Erythroblast (primary cell): ENCODE measurements around the gene CIT.
A peak's percentile ranks its signal among the peaks of the same experiment; 100 is the strongest.
"Not testable (repeated sequence)": the region's sequence is repeated elsewhere in the genome, so short reads cannot be mapped to it uniquely, and the experiment has no call there.

Experiments used
- DNase-seq, 2 experiments: peaks; one replicate each; lab custom pipeline; 2025; lab: John Stamatoyannopoulos, UW
- GATA1 ChIP-seq: IDR thresholded peaks from 2 replicates; pipeline ENCODE4 v1.6.1; 2011; ENCODE audit warnings: low read depth, mild to moderate bottlenecking, control low read depth, low read length, moderate library complexity
- POLR2A ChIP-seq: IDR thresholded peaks from 2 replicates; pipeline ENCODE4 v1.6.1; 2011; ENCODE audit warnings: mild to moderate bottlenecking, low read length

CIT gene

DNA sequence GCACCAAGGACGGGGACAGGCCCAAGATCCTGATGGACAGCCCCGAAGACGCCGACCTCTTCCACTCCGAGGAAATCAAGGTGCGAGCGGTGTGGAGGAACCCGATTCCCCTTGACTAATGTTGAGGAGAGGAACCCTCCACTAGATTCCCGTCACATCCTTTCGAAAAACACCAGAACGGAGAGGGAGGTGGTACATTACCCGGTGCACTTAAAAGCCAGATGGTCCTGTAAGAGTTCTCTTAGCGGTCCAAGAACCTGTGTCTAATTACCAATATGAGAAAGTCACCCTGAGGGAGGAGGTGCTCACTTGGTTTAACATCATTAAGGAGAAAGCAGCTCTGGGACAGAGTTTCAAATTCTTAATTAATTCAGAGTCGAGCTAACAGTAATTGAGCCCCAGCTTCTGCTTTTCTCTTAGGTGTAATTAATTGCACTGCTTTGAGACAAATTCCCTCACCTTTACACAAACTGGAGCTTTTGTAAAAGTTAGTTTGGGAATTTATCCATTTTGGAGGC is 208.7 kb downstream of the CIT start:
- DNase-seq, result no peak
- TF ChIP-seq GATA1 (no peak), POLR2A (no peak)

DNA sequence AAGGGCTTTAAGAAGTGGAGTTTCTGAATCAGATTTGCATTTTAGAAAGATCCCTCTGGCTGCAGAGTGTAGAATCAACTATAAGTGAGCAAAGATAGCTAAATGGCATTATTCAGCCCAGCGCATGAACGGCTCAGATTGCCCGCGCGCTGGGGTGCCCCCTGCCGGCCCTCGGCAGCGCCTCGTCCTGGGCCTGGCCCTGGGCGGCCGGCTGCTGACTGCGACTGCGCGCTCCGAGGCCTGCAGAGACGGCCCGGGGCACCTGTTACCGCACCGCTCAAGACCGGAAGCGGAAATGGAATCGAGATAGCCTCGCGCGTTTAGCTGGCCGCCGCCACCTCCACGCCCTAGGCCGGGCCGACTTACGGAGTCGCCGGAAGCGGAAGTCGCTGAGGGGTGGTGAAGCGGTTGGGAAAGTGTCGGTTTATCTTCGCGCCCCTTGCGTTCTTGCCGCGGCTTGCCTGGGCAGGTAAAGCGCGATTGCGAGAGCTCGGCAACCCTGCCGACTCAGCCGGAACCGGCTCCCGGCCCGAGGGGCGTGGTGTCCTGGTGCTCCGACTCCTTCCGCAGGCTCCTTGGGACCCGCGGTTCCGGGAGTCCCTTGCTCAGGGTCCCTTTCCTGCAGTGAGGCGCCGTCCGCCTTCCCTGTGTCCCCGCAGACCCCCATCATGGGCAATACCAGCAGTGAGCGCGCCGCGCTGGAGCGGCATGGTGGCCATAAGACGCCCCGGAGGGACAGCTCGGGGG is 209.4 kb downstream of the CIT start, which contains the start of gene PRKAB1:
Gene PRKAB1 (plus strand): TSS at position 557 of the 747 bp plus-strand sequence. CDS start 112 bp downstream, at position 669.
- peak; percentile 100 for DNase-seq
- no peak for TF ChIP-seq GATA1
- TF ChIP-seq POLR2A, result peak; percentile 97

DNA sequence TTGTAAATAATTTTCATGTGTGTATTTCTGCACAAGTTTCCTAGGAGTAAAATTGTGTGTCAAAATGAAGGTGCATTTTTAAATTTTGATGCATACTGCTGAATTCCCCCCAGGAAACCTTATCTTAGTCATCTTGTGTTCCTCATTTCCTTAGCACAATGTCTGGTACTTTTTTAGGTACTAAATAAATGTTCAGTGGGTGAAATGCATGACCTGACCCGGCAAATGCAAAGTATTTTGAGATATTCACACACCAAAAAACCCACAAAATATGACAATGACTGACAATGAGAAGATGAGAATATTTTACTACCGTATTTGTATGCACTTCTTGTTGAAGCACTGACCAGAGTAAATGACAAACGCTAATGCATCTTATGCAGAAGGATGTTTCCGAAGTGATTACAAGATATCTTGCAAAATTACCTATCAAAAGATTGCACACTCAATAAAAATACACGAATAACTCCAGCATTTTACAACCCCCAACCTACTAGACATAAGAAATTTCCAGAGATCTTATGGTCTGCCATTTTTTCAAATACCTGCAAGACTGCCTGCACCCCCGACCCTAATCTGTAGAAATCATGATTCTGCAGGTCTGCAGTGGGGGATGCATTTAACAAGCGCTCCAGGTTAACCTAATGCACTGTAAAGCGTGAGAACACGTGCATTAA is 210.1 kb downstream of the CIT start:
- no peak for TF ChIP-seq GATA1
- TF ChIP-seq POLR2A, result no peak
- DNase-seq, result no peak

DNA sequence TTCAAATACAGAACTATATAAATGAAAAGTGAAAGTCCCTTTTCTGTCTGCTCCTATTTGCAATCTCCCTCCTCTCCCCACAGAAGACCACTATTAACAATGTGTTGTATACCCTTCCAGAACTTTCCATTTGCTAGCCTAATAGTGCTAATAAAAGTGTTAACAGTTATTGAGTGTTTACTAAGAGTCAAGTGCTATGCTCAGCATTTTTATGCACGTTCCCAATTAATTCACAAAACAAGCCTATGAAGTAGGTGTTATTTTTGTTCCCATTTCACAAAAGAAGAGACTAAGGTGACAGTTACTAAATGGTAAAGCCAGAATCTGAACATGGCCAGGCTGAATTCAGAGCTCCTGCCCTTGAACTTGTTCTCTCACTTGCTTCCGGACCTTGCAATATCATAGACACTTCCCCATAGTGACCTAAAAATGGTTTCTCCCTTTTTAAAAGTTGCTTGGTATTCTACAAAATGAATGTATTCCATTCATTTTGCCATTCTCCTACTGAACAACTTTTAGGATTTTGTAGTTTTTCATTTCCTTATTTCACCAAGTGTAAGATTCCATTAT is 210.8 kb downstream of the CIT start:
- TF ChIP-seq GATA1, result no peak

DNA sequence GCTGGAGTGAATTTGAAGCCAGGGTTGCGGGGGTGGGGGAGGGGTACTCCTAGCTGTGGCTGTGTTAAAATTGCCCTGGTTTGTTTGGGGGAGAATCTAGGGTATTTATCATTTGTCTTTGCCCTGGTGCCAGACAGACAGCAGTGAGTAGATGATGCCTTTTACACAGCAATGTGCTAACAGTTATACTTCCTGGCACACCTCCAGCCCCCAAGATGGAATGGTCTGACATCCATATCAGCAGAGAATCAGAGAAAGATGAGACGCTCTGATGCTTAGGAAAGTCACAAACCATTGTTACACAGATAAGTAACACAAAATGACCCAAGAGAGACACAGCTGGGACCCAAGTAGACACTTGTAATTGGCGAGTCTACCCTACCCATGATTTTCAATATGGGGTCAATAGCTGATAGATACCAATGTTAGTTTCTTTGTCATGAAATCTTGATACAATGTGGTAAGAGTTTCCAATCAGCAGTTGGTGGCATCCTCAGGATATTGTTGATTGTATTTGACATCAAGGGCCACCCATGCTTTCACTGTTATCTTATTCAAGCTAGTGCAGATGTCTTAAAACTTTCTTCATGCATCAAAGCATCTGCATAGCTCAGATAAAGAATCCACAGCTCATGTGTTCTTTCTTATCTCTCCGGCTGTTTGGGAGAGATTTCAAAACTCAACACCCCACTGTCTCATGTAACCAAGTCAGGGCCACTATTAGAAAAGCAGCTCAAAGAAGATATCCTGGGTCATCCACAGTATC is 211.8 kb downstream of the CIT start:
- peak; percentile 65 for TF ChIP-seq POLR2A
- peak; percentile 100 for TF ChIP-seq GATA1
- DNase-seq, result peak; percentile 93 to 99

More for the DNA sequence above, 210.8 kb downstream of the CIT start:
- peak in 1 of 2 experiments; percentile 70 for DNase-seq

DNA sequence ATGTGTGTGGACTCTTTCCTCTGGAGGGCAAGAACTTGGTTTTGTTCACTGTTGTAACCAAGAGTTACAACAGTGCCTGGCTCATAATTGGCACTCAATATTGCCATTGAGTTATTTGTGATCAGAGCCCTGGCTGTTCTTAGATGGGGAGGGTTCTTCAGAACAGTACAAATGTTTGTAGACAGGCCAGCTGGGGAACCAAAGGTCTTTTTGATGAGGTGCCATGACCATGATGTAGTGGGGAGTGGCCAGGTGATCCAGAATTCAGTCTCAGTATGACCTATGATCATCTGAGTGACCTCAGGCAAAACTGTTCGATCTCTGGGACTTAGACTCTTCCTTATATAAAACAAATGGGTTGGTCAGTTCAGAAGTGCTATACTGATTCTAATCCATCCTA is 212.5 kb downstream of the CIT start:
- DNase-seq, result peak; percentile 45 to 62
- TF ChIP-seq POLR2A, result no peak
- no peak for TF ChIP-seq GATA1

DNA sequence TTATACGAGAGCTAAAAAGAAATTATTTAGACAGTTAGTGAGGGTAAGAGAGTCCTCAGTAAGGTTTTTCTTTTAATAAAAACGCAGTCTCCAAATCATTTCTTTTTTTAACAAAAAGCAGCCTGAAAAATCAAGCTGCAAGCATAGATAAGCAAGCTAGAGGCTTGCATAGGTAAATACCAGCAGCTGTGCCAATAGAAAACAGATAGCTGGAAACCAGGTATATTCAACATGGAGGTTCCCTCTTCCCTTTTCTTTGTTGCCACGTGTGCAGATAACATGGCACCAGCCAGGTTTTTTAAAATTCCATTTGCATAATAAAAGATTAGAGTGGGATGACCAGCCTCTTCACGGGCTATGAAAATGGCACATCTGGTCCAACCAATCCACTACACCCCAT is 215.2 kb downstream of the CIT start:
- DNase-seq, result no peak
- no peak for TF ChIP-seq GATA1
- no peak for TF ChIP-seq POLR2A

DNA sequence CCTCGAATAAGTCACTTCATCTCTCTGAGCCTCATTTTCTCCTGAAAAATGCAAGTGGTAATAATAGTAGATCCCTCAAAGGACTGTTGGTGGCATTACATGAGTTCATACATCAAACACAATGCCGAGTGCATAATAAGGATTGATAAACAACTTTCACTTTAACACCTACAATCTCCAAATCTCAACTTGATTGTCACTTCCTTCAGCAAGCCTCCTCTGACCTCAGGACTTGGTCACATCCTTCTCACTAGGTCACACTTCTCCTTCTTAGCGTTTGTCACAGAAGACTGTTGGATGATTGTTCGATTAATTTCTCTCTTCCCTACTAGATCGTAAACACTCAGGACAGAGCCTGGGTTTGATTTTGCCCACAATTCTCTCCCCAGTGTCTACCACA is 217.0 kb downstream of the CIT start:
- TF ChIP-seq GATA1 (no peak), POLR2A (no peak)
- no peak for DNase-seq

DNA sequence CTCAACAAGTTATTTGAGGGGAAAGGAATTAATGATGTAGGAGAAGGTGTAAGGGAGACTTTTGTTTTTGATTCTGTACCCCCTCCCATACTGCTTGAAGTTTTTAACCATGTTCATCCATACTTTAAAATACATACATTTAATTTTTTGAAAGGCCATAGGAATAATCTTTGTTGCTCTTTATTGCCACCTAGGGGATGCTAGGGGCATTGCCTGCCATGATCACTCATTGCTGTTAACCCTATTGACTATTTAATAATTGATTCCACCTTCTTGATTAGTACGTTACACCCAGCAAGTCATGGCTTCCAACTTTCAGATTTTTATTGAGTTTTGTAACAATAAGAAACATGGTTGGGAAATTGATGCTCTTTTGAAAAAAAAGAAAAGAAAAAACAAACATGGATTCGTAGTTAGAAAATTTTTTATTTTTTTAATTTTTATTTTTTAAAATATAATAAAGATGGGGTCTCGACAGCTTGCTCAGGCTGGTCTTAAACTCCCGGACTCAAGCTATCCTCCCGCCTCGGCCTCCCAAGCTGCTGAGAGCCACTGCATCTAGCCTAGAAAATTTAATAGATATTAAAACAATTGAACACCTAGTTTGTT is 217.7 kb downstream of the CIT start:
- DNase-seq, result peak; percentile 63 to 78
- TF ChIP-seq POLR2A, result no peak
- no peak for TF ChIP-seq GATA1

DNA sequence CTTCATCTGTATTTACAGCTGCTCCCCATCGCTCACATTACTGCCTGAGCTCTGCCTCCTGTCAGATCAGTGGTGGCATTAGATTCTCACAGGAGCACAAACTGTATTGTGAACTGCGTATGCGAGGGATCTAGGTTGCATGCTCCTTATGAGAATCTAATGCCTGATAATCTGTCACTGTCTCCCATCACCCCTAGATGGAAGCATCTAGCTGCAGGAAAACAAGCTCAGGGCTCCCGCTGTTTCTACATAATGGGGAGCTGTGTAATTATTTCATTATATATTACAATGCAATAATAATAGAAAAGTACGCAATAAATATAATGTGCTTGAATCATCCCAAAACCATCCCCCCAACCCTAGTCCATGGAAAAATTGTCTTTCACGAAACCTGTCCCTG is 219.0 kb downstream of the CIT start:
- DNase-seq, result not testable (repeated sequence)

DNA sequence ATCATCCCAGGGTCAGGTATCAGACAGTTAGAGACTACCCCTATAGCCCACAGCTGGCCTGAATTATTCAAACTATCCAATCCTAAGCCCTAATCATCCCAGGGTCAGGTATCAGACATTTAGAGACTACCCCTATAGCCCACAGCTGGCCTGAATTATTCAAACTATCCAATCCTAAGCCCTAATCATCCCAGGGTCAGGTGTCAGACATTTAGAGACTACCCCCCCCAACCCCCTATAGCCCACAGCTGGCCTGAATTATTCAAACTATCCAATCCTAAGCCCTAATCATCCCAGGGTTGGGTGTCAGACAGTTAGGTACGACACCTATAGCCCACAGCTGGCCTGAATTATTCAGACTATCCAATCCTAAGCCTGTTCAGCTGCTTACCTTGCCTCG is 220.1 kb downstream of the CIT start:
- DNase-seq, result not testable (repeated sequence)

DNA sequence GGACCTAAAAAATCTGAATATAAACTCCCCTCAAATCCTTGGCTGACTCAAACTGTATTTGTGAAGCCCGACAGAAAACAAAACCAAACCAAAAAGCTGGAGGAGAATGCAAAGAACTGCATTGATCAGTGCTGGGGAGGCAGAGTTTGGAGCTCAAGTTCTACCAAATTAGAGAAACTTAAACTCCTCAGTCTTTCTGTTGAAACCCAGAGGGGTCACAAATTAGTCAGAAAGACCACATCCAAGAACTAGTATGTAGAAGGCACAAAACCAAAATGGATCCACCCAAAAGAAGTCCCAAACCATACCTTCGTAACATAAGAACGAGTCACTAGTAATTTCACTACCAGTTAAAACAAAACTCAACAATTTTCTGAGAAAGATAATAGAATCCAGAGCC is 224.5 kb downstream of the CIT start:
- TF ChIP-seq GATA1, result no peak
- no peak for TF ChIP-seq POLR2A
- no peak for DNase-seq

DNA sequence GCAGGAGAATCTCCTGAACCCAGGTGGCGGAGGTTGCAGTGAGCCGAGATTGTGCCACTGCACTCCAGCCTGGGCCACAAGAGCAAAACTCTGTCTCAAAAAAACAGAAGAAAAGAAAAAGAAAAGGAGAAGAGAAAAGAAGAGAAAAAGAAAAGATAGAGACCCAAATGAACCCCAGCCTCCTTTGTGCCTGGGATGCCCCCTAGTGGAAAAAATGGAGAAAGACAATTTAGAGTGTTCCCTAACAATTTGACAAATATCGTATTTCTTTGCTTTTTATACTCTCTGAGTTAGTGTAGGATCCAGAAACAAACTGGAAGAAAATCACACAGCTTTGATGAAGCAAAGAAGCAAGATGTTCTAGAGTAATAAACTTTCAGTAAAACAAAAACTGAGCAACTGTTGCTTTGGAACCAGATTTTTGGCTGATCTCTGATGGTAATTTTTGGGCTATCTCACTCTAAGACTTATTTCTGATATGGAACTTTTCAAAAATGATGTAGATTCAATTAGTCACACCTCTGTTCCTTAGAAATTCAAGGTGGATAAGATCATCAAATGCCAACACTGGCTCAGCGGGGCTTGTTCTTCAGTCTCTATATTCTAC is 227.8 kb downstream of the CIT start:
- DNase-seq, result peak; percentile 31 to 62
- TF ChIP-seq GATA1, result no peak
- TF ChIP-seq POLR2A, result no peak
